A549 (cell line): Measurements from ENCODE around the gene SLC2A13.

Source experiments
- FOSB ChIP-seq: fragments of 250-450 bp; sonication (Bioruptor Pico); IDR thresholded peaks from 2 replicates; pipeline ENCODE4 v1.5.0; 2020; ENCODE audit warnings: mild to moderate bottlenecking, moderate library complexity
- POLR2A ChIP-seq: IDR thresholded peaks from 2 replicates; pipeline ENCODE4 v1.6.1; 2012; ENCODE audit warnings: mild to moderate bottlenecking, low read length
- RCOR1 ChIP-seq: fragments of 150-350 bp; IDR thresholded peaks from 2 replicates; pipeline ENCODE4 v1.6.1; 2014; ENCODE audit warnings: antibody characterized with exemption, low read length, low read depth
- RFX5 ChIP-seq: fragments of 450-650 bp; IDR thresholded peaks from 2 replicates; pipeline ENCODE4 v1.7.1; 2014; ENCODE audit warnings: antibody characterized with exemption, mild to moderate bottlenecking, moderate library complexity
- SMC3 ChIP-seq: fragments of >200 bp; sonication (Bioruptor Twin); formaldehyde crosslinking; IDR thresholded peaks from 3 replicates; pipeline ENCODE4 v1.6.1; 2018; ENCODE audit warnings: inconsistent platforms
- TF ChIP-seq, protein P1 (sequence below): fragments of >200 bp; sonication (Bioruptor Twin); formaldehyde crosslinking; IDR thresholded peaks from 3 replicates; pipeline ENCODE4 v1.5.1; 2016

DNA sequence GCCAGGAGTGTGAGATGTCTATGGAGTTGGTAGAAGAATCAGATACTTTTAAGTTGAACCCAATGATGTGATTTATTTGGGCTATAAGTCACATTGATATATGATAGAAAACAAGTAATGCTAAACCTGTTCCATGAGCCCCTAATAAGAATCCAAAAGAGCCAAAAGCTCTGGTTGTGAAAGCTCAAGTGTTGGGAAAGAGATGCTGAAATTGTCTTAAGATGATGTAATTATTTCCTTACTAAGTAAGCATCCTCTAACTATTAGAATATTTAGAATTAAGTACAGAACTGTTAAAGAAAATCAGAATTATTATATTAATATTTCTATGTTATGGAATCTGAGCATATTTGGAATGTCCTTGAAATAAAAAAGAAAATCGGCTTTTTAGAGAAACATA, 17.6 kb upstream of the SLC2A13 start:
- TF ChIP-seq, protein P1, sequence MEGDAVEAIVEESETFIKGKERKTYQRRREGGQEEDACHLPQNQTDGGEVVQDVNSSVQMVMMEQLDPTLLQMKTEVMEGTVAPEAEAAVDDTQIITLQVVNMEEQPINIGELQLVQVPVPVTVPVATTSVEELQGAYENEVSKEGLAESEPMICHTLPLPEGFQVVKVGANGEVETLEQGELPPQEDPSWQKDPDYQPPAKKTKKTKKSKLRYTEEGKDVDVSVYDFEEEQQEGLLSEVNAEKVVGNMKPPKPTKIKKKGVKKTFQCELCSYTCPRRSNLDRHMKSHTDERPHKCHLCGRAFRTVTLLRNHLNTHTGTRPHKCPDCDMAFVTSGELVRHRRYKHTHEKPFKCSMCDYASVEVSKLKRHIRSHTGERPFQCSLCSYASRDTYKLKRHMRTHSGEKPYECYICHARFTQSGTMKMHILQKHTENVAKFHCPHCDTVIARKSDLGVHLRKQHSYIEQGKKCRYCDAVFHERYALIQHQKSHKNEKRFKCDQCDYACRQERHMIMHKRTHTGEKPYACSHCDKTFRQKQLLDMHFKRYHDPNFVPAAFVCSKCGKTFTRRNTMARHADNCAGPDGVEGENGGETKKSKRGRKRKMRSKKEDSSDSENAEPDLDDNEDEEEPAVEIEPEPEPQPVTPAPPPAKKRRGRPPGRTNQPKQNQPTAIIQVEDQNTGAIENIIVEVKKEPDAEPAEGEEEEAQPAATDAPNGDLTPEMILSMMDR: no peak
- TF ChIP-seq RFX5 (no peak), POLR2A (no peak), FOSB (CRISPR knock-in tag) (no peak), SMC3 (no peak), RCOR1 (no peak)
